Endometrial microvascular endothelial cells (primary cell): ENCODE measurements around the gene SLC39A8. TPM values are rescaled to one million over a fixed set of nuclear protein-coding genes. Genes with fewer than 3 reads are reported as not detected.
"Not testable (repeated sequence)": the region's sequence is repeated elsewhere in the genome, so short reads cannot be mapped to it uniquely, and the experiment has no call there.

Source experiments
- in situ Hi-C: cut with HindIII; loops from 2 replicates; pipeline ENCODE4 v1.10.0; 2017; ENCODE audit warnings: low sequenced_read_pairs, low pct_unique_long_range_greater_than_20kb; ENCODE audit errors: inconsistent ontology term
- total RNA-seq: library from RNA; depleted of rRNA; stranded (reverse); fragments of >200 nt; gene quantifications from one replicate; pipeline ENCODE4 v1.2.3, GENCODE V29; 2015; ENCODE audit errors: inconsistent ontology term

SLC39A8 gene
- 4.8 TPM for total RNA-seq

GRCh38 chr4:102344954-102345794 is at the start of gene SLC39A8:
SLC39A8 (minus strand) TSS chr4:102345482; CDS start chr4:102344662, 820 bp downstream.
- in situ Hi-C loops: no loop called here

GRCh38 chr4:102392033-102392744 is 46.9 kb upstream of the SLC39A8 start:
- in situ Hi-C loops: no loop called here

GRCh38 chr4:102390438-102390837 is 45.2 kb upstream of the SLC39A8 start:
- in situ Hi-C loops: no loop called here

GRCh38 chr4:102388611-102389010 is 43.3 kb upstream of the SLC39A8 start:
- in situ Hi-C loops: no loop called here

- in situ Hi-C loops: no loop called here
Observed at GRCh38 chr4:102387552-102388150, 42.4 kb upstream of the SLC39A8 start.

- in situ Hi-C loops: no loop called here
Observed at GRCh38 chr4:102386966-102387365, 41.7 kb upstream of the SLC39A8 start.

GRCh38 chr4:102380253-102380652 is 35.0 kb upstream of the SLC39A8 start:
- in situ Hi-C loops: not testable (repeated sequence)

GRCh38 chr4:102362922-102363432 is 17.7 kb upstream of the SLC39A8 start:
- in situ Hi-C loops: no loop called here

GRCh38 chr4:102358128-102358527 is 12.8 kb upstream of the SLC39A8 start:
- in situ Hi-C loops: no loop called here

- in situ Hi-C loops: not testable (repeated sequence)
Observed at GRCh38 chr4:102357637-102358036, 12.4 kb upstream of the SLC39A8 start.

GRCh38 chr4:102356562-102357202 is 11.4 kb upstream of the SLC39A8 start:
- in situ Hi-C loops: no loop called here

GRCh38 chr4:102355748-102356147 is 10.5 kb upstream of the SLC39A8 start:
- in situ Hi-C loops: no loop called here

- in situ Hi-C loops: no loop called here
Observed at GRCh38 chr4:102354671-102355454, 9.6 kb upstream of the SLC39A8 start.

- in situ Hi-C loops: no loop called here
Observed at GRCh38 chr4:102352781-102353180, 7.5 kb upstream of the SLC39A8 start.

GRCh38 chr4:102350634-102351033 is 5.4 kb upstream of the SLC39A8 start:
- in situ Hi-C loops: no loop called here

- in situ Hi-C loops: no loop called here
Observed at GRCh38 chr4:102348701-102349100, 3.4 kb upstream of the SLC39A8 start.

- in situ Hi-C loops: no loop called here
Observed at GRCh38 chr4:102345795-102346100, 466 bp upstream of the SLC39A8 start.

- in situ Hi-C loops: no loop called here
Observed at GRCh38 chr4:102344520-102344953, 745 bp downstream of the SLC39A8 start.
